Measurements from ENCODE around the gene HES1.

Gene HES1

DNA sequence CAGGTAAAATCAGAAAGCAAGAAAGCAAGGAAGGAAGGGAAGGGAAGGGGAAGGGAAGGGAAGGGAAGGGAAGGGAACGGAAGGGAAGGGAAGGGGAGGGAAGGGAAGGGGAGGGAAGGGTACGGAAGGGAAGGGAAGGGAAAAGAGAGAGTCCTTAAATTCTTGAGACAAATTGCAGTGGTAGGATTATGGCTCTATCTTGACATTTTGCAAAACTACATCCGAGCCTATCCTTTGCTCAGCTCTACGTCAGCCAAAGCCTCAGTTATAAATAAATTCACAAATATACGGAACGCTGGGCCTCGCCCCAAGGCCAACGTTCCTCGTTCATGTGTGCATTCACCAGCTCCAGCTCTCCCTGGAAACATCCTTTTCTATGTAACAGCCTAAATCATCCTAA, 25.5 kb upstream of the HES1 start:
- H3K4me3 ChIP-seq (replicated peaks; ENCODE audit: low read depth, low read length), result no peak overlapping the region
- DNase-seq (ENCODE audit: extremely low read depth, low read depth), result no peak
- TF ChIP-seq, protein P1, sequence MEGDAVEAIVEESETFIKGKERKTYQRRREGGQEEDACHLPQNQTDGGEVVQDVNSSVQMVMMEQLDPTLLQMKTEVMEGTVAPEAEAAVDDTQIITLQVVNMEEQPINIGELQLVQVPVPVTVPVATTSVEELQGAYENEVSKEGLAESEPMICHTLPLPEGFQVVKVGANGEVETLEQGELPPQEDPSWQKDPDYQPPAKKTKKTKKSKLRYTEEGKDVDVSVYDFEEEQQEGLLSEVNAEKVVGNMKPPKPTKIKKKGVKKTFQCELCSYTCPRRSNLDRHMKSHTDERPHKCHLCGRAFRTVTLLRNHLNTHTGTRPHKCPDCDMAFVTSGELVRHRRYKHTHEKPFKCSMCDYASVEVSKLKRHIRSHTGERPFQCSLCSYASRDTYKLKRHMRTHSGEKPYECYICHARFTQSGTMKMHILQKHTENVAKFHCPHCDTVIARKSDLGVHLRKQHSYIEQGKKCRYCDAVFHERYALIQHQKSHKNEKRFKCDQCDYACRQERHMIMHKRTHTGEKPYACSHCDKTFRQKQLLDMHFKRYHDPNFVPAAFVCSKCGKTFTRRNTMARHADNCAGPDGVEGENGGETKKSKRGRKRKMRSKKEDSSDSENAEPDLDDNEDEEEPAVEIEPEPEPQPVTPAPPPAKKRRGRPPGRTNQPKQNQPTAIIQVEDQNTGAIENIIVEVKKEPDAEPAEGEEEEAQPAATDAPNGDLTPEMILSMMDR (IDR thresholded peaks at IDR 0.05; ENCODE audit: low read depth, low read length, missing control alignments), result no peak

DNA sequence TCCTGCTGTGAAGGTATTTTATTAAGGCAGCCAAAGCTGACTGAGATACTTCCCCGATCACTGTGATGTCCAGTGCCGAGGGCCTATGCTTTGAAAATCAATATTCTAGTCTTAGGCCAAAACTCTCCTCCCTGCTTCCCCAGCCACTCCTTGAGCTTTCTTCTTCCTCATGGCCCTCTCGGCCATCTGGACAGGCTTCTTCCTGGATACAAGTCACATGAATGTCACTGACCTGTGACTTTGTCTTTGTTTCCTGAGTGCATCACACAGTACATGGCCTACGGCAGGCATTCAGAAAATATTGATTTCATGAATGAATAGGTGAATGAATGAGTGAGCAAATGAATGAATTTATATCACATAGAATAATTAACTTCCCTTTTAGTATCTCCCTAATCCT, 24.6 kb upstream of the HES1 start:
- H3K4me3 ChIP-seq (replicated peaks; ENCODE audit: low read depth, low read length), result no peak overlapping the region
- TF ChIP-seq, protein P1 (IDR thresholded peaks at IDR 0.05; ENCODE audit: low read depth, low read length, missing control alignments), result no peak
- no peak for DNase-seq (ENCODE audit: extremely low read depth, low read depth)

DNA sequence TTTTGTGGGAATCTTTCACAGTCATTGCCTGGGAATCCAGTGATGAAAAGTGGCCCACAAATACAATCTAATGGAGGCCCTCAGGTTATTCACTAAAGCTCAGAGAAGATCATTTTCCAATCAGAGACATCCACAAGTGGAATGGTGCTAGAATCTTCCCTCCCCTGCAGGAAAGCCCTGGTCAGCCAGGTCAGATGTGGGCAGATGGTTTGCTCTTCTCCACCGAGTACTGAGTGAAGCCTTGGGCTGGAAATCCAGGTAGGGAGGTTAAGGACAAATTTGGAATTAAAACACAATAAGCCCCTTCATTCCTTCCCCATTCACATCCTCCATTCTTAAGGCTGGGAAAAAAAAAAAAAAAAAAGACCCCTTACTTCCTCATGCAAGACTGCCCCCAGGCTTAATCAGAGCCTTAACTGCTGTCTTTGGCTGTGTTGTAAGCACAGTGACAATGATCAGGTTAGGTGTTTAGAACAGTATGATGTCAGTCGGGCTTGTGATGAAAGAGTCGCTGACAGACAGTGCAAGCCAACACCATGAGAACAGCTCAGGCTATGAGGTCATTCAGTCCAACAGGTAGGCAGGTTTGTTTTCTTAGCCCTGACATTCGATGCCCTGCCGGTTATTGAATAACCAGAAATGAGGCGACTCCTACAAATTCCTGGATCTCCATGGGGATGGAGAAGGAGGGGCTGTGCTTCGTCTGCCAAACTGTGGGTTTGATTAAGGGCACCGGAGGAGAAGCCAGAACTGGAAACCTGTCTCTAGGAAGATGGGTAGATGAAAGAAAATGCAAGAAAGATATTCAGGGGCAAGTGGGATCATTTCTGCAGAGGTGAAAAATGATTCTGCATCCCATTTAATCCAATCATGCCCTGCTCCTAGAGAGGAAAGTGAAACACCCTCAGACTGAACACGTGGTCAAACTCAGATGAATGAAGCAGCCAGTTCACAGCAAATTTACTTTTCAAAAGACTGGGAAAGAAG, 23.5 kb upstream of the HES1 start:
- H3K4me3 ChIP-seq (replicated peaks; ENCODE audit: low read depth, low read length), result no peak overlapping the region
- TF ChIP-seq, protein P1 (IDR thresholded peaks at IDR 0.05; ENCODE audit: low read depth, low read length, missing control alignments), result no peak
- DNase-seq (ENCODE audit: extremely low read depth, low read depth), result no peak

DNA sequence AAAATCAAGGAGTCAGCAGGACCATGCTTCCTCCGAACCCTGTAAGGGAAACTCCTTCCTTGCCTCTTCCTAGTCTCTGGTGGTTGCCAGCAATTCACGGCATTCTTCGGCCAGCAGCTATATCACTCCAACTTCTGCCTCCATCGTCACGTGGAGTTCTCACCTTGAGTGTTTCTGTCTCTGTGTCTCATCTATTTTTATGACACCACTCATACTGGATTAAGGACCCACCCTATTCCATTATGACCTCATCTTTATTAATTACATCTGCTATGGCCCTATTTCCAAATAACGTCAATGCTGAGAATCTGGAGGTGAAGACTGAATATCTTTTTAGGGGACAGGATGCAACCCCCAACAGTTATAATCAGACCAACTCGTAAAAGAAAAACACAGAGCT, 21.8 kb upstream of the HES1 start:
- DNase-seq (ENCODE audit: extremely low read depth, low read depth), result no peak
- H3K4me3 ChIP-seq (replicated peaks; ENCODE audit: low read depth, low read length), result no peak overlapping the region
- TF ChIP-seq, protein P1 (IDR thresholded peaks at IDR 0.05; ENCODE audit: low read depth, low read length, missing control alignments), result no peak

GRCh38 chr3:194117104-194117845, 18.7 kb upstream of the HES1 start:
- H3K4me3 ChIP-seq (replicated peaks; ENCODE audit: low read depth, low read length), result no peak overlapping the region
- TF ChIP-seq, protein P1 (IDR thresholded peaks at IDR 0.05; ENCODE audit: low read depth, low read length, missing control alignments), result no peak
- no peak for DNase-seq (ENCODE audit: extremely low read depth, low read depth)

- H3K4me3 ChIP-seq (replicated peaks; ENCODE audit: low read depth, low read length), result no peak overlapping the region
- no peak for DNase-seq (ENCODE audit: extremely low read depth, low read depth)
- TF ChIP-seq, protein P1 (IDR thresholded peaks at IDR 0.05; ENCODE audit: low read depth, low read length, missing control alignments), result no peak
Observed at GRCh38 chr3:194118920-194119319, 17.0 kb upstream of the HES1 start.

Data from HFF-Myc (cell line).